Glomerular visceral epithelial cell (primary cell): ENCODE results near the gene NABP1.
"Not testable (repeated sequence)": the region's sequence is repeated elsewhere in the genome, so short reads cannot be mapped to it uniquely, and the experiment has no call there.

Experiments
- DNase-seq: peaks from one replicate; pipeline ENCODE4 v3.0.0-alpha.2; 2016; ENCODE audit errors: extremely low spot score

The NABP1 gene, protein sequence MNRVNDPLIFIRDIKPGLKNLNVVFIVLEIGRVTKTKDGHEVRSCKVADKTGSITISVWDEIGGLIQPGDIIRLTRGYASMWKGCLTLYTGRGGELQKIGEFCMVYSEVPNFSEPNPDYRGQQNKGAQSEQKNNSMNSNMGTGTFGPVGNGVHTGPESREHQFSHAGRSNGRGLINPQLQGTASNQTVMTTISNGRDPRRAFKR

GRCh38 chr2:191677646-191678436 lies at the start of gene NABP1:
TSS of gene NABP1 (plus strand) at chr2:191678136. CDS start at chr2:191678615, 479 bp downstream.
- DNase-seq: peak; percentile 99

GRCh38 chr2:191629001-191629453 lies 48.9 kb upstream of the NABP1 start:
- DNase-seq: no peak

GRCh38 chr2:191629976-191630712 lies 47.8 kb upstream of the NABP1 start:
- DNase-seq: no peak

DNA sequence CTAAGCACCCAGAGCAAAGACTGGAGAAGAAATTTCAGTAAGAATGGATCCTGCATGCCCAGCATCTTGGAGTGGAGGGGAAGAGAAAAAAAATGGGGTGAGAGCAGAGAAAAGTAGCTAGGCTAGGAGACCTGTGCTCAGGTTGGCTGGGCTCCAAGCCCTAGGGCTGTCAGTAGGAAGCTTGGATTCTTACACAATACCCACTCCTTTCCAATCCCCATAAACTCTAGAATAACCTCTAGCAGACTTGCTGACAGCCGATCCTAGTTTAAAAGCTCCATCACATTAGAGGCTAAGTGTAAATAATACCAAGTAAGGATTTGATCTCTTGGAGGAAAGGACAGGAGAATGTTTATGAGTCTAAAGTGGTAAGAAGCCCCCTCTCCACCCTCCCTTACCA lies 46.2 kb upstream of the NABP1 start:
- peak; percentile 53 for DNase-seq

DNA sequence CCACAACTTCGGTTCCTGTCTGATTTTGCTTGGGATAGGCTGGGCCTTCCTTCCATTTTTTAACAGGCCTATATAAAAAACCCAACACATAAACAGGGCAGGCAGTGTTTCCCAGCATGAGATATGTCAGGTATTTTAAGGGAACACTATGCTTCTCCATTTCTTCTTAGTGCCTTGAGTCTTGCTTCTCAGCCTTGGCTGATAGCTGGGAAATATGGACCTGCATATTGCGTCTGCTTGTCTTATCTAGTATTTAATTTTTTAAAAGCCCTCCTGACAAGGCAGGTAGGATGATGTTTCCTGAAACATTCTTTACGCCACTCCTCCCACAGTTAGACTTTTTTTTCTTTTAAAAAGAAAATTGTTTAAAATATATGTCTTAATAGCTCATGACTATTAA lies 45.5 kb upstream of the NABP1 start:
- DNase-seq: no peak

GRCh38 chr2:191634791-191635190 lies 43.1 kb upstream of the NABP1 start:
- DNase-seq: no peak

DNA sequence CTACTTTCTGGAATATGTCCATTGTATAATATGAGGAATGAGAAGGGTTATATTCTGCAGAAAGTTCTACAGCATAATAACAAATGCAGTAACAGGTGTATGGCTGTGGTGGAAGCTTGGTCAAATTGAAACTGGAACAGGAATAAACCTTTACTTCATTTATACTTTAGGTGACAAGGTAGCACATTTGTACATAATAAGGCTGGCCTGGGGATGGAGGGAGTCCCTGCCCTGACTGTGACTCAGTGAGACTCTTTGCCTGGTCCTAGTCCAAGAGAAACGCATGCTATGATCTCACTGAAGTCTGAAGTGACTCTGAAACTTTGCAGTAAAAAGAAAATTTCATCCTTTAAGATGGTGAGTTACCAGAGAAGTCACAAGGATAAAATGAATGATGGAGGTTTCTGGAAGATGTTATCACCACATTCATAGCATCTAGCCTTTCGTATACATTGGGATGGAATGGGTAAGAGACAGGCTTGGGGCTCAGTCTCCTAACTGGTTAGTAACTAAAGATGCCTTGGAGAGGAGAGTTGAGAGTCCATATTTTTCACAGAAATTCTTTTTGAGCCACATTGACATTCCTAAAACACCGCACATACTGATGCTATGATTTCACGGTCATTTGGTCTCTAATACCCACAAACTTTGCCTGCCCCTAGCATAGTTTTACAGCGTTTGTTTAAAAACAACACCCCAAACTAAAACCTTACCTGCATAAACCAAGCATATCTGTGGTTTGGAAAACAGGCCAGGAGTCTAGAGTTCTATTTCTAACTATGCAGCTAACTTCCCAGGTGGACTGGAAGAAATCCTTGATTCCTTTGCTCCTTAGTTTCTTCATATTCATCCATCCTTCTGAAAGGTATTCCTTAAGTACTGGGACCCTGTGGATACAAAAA lies 42.4 kb upstream of the NABP1 start:
- DNase-seq: peak; percentile 92

GRCh38 chr2:191636235-191636543 lies 41.7 kb upstream of the NABP1 start:
- DNase-seq: peak; percentile 86

DNA sequence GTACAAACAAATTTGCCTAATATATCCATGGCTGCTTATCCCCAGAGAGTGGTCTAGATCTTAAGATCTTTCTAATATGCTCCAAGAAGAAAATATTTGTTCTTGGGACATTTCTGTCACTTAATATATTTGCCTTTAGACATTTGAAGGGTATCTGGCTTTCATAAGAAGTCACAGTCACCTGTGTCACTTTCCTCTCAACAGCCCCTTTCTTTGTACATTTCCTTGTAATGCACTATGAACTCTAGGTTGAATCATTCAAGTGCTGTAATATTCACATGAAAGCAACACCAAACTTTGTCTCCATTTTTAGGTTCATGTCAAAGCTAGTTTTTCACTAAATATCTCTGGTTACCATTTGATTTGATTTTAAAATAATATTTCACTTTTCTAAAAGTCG lies 41.4 kb upstream of the NABP1 start:
- DNase-seq: no peak

GRCh38 chr2:191637182-191638078 lies 40.5 kb upstream of the NABP1 start:
- DNase-seq: peak; percentile 40

DNA sequence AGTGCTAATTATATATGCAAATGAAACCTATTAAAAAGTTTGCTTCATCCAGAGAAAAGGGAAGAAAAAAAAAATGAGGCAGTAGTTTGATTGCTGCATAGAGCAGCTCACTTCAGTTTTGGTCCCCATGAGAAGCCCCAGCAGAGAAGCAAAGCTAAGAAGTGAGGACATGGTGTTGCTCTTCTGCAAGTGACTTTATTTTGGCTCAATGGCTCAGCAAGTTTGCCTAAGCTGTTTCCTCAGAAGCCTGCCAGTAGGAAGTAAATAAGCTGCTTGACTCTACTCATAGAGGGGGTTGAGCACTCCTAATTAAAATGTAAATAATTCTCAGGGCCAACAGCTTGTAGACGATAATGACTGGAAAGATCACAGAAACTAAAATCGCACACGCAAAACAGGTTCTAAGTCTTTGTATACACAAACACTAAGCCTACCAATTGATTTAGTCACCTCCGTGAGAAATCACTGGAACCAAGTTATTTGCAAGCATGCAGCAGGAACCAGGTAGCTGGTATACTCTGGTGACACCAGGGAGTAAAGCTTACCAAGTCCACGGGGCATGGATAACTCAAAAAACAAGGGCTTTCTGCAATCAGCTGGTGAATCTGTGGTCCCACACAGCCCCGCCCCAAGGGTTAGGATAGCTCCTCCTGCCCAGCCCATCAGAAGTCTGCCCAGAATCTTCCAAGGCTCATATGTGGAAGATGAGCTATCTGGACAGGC lies 39.7 kb upstream of the NABP1 start:
- no peak for DNase-seq

DNA sequence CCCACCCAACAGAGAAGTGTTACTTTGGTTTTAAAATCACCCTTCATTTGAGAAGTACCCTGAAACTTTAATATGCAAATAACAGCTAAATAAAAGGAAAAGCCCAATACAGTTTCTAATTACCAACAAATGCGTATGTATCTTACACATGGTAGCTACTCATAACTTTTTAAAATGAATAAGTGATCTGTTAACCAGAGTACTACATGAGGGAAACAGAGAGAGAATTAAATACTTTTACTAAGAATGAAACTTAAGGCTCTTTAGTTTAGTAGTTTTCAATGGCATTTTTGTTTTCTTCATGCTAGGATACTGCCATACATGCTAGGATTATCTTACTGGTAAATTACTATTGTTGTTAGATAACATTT lies 39.1 kb upstream of the NABP1 start:
- DNase-seq: no peak

DNA sequence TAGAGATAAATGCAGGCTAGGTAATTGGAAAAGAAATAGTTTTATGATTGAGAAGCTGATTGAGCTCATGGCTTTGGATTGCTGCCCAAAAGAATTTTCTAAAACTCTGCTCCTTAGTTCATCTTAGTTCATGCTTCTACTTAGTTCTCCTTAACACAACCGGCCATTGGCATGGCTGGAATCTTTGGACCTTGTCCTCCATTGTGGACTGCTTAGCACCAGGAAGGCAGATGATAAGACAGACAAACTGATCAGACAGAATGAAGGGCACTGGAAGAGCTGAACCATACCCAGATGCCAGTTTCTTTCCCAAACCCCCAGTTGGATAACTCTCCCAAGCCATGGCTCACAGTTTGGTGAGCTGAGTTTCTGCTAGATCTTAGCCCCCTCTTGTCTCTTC lies 36.3 kb upstream of the NABP1 start:
- DNase-seq: no peak

DNA sequence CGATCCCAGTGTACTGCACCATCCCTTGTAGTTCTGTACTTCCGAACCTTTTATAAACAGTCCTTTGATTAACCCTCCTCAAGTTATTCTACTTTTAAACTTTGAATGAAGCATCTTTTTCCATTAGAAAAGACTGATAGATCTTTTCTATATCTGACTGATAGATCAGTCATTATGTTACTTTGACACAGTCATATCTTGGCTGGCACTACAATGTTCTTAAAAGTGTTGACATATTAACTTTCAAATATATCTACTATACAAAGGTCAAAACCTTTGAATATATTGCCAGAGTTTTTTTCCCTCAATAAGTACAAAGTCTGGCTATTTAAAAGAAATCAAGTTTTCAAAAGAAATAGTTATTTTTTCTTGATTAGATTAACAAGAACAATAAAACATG lies 35.4 kb upstream of the NABP1 start:
- no peak for DNase-seq

GRCh38 chr2:191643429-191643828 lies 34.5 kb upstream of the NABP1 start:
- no peak for DNase-seq

- DNase-seq: not testable (repeated sequence)
Measured at GRCh38 chr2:191644613-191645012, 33.3 kb upstream of the NABP1 start.

GRCh38 chr2:191645032-191645431 lies 32.9 kb upstream of the NABP1 start:
- no peak for DNase-seq

DNA sequence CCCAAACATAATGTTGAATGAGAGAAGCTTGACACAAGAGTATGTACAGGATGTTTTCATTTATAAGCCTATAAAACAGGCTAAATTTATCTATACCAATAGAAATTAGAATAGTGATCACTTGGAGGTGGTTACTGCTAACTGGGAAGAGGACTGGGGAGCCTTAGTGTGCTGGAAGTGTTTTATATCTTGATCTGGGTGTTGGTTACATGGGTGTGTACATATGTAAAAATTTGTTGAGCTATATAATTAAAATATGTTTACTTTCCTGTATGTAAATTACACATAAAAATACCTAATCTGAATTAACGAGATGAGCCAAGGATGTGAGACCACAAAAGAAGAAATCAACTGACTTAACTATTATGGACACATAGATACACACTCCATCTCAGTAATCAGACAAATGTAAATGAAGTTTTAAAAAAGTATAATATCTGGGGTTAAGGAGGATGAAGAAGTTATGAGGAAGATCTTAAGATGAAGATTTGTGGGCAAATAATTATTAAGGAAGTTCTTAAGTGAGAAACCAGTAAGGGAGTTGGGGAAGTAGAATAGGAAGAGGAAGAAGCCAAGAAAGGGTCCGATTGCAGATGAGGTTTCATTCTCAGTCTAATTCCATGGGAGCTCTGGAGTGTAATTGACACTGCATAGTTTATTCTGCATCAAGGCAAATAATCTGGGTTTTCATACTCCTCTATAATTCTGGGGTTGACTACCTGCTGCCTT lies 32.3 kb upstream of the NABP1 start:
- DNase-seq: no peak

GRCh38 chr2:191646163-191646902 lies 31.6 kb upstream of the NABP1 start:
- no peak for DNase-seq
